ENCODE data around the gene SNHG17.

DNA sequence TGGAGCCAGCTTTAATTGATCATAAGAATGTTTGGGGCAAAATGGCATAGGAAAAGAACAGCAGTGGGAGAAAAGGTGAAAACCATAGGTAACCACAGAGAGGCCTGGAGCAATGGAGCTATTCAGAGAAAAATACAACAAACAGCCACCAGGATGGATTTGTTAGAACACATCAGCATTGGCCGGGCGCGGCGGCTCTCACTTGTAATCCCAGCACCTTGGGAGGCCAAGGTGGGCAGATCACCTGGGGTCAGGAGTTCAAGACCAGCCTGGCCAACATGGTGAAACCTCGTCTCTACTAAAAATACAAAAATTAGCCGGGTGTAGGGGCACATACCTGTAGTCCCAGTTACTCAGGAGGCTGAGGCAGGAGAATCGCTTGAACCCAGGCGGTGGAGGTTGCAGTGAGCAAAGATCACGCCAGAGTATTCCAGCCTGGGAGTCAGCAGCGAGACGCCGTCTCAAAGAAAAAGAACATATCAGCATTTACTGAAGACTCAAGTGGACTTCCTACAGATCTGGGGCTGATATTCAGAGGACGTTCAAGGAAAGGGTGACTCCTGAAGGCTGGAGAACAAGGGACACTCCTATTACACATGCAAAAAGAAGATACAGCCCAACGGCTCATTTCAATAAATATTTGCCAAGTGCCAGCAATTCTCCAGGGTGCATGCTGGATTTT is 20.2 kb downstream of the SNHG17 start:
- TF ChIP-seq, protein P1, sequence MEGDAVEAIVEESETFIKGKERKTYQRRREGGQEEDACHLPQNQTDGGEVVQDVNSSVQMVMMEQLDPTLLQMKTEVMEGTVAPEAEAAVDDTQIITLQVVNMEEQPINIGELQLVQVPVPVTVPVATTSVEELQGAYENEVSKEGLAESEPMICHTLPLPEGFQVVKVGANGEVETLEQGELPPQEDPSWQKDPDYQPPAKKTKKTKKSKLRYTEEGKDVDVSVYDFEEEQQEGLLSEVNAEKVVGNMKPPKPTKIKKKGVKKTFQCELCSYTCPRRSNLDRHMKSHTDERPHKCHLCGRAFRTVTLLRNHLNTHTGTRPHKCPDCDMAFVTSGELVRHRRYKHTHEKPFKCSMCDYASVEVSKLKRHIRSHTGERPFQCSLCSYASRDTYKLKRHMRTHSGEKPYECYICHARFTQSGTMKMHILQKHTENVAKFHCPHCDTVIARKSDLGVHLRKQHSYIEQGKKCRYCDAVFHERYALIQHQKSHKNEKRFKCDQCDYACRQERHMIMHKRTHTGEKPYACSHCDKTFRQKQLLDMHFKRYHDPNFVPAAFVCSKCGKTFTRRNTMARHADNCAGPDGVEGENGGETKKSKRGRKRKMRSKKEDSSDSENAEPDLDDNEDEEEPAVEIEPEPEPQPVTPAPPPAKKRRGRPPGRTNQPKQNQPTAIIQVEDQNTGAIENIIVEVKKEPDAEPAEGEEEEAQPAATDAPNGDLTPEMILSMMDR (IDR thresholded peaks at IDR 0.05): no peak
- TF ChIP-seq POLR2AphosphoS5 (IDR thresholded peaks at IDR 0.05): no peak
